ENCODE measurements around the gene FCAMR. TPM values are rescaled to one million over a fixed set of nuclear protein-coding genes. Genes with fewer than 3 reads are reported as not detected.

Gene FCAMR
- total and polyA plus RNA-seq, 2 donors (not counting 3 experiments of a cell fraction or from before 2014, with no cell fraction given) = not detected

- Histone ChIP-seq H4K20me1 (replicated peaks; ENCODE audit: control insufficient read depth, extremely low read depth, insufficient read depth, low read length) (no peaks in the 10 kb centered on the region), H3K4me1 (ENCODE audit: control insufficient read depth, extremely low read depth, insufficient read depth, low read length) (no peaks in the 10 kb centered on the region), H3K4me3 (replicated peaks in 1 of 3; ENCODE audit: insufficient read depth in 1 of 3, low read depth in 1 of 3, low read length in 3 of 3) (no peak overlapping the region), H3K79me2 (ENCODE audit: control insufficient read depth, insufficient read depth, low read length) (no peaks in the 10 kb centered on the region), H3K9me1 (replicated peaks; ENCODE audit: control insufficient read depth, extremely low read depth, insufficient read depth, low read length) (no peaks in the 10 kb centered on the region), H3K9me3 (replicated peaks; ENCODE audit: control insufficient read depth, insufficient read depth, low read length) (no peaks in the 10 kb centered on the region), H3K36me3 (ENCODE audit: control insufficient read depth in 2 of 2, extremely low read depth in 1 of 2, insufficient read depth in 2 of 2, low read length in 2 of 2) (no peaks in the 10 kb centered on the region), H3K4me2 (ENCODE audit: insufficient read depth, low read length) (no peak overlapping the region), H3K9ac (replicated peaks; ENCODE audit: extremely low read depth, insufficient read depth, low read length) (no peak overlapping the region), H2AFZ (ENCODE audit: low read depth, low read length) (no peak overlapping the region), H3K27me3 (ENCODE audit: control insufficient read depth in 2 of 2, insufficient read depth in 2 of 2, low read length in 2 of 2) (no peaks in the 10 kb centered on the region), H3K27ac (ENCODE audit: insufficient read depth, low read depth, low read length) (no peak overlapping the region)
- intact Hi-C loops (cut with micrococcal nuclease) = no loop called here
- POLR2A ChIA-PET = no interaction called here
- TF ChIP-seq GATA2 (IDR thresholded peaks at IDR 0.05; ENCODE audit: insufficient read depth, insufficient read length, low read depth, low read length) (no peak), POLR2A (IDR thresholded peaks at IDR 0.05; ENCODE audit: low read depth, low read length) (no peak), CTCF (IDR thresholded peaks at IDR 0.05; ENCODE audit: extremely low read depth in 1 of 2, insufficient read depth in 1 of 2, low read depth in 1 of 2, low read length in 2 of 2) (no peak), JUN (IDR thresholded peaks at IDR 0.05; ENCODE audit: borderline replicate concordance, insufficient read depth, insufficient read length, low read depth) (no peak), FOS (IDR thresholded peaks at IDR 0.05; ENCODE audit: borderline replicate concordance, insufficient read depth, low read length) (no peak), POLR2AphosphoS5 (IDR thresholded peaks at IDR 0.05; ENCODE audit: insufficient read depth, low read depth, low read length) (no peak), MYC (IDR thresholded peaks at IDR 0.05; ENCODE audit: low read depth, low read length) (no peak), EZH2 (IDR thresholded peaks at IDR 0.05; ENCODE audit: borderline replicate concordance, low read depth, low read length, severe bottlenecking) (no peak)
- TF ChIP-seq, protein P1, sequence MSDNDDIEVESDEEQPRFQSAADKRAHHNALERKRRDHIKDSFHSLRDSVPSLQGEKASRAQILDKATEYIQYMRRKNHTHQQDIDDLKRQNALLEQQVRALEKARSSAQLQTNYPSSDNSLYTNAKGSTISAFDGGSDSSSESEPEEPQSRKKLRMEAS (IDR thresholded peaks at IDR 0.05; ENCODE audit: insufficient read depth, insufficient read length) = no peak
- DNase-seq (ENCODE audit: low read depth, low spot score) (no peak), FAIRE-seq (no peak)
- dilution Hi-C loops (cut with MboI; ENCODE audit: extremely low pct_ligation_motif_present, low sequenced_read_pairs) = no loop called here
- no TSS peak for BruUV-seq (replicated peaks)
- CTCF ChIA-PET = interaction anchor here (1.4 to 2.9 kb wide), 2 partner anchors 10 to 13 kb away, joined by 5 to 13 read pairs; no protein-coding TSS in a partner anchor
These were observed 47.0 kb downstream of the FCAMR start for GRCh38 chr1:206923009-206923960.

Data from endothelial cell of umbilical vein (primary cell).